Ovary (tissue), 9 donors: ENCODE data around the gene METTL23. TPM values are rescaled to one million over a fixed set of nuclear protein-coding genes. Genes with fewer than 3 reads are reported as not detected.
"Not testable (repeated sequence)": the region's sequence is repeated elsewhere in the genome, so short reads cannot be mapped to it uniquely, and the experiment has no call there.

ENCODE experiments used
- DNase-seq, 5 donors: peaks; one replicate each; pipeline ENCODE4 v3.0.0-alpha.2; 2019 to 2020
- H3K27ac ChIP-seq, 2 donors: fragments of 200-600 bp; one replicate each; pipeline versions ENCODE4 v1.5.1 to v1.8.0; 2019 to 2022
- H3K27me3 ChIP-seq: fragments of 200-600 bp; one replicate; pipeline ENCODE4 v1.8.0; 2022
- H3K36me3 ChIP-seq: fragments of 200-600 bp; sonication (generic); one replicate; pipeline ENCODE4 v1.5.1; 2019
- H3K4me1 ChIP-seq: one replicate; pipeline ENCODE4 v1.8.1; 2013; ENCODE audit warnings: mild to moderate bottlenecking, moderate library complexity; ENCODE audit not compliant: insufficient read depth
- H3K4me3 ChIP-seq: fragments of 200-600 bp; sonication (generic); one replicate; pipeline ENCODE4 v1.5.1; 2017
- H3K9me3 ChIP-seq, 2 donors: fragments of 200-600 bp in 1 of 2; sonication (generic) in 1 of 2; one replicate each; pipeline versions ENCODE4 v1.5.1 to v1.8.1; 2013 to 2019; ENCODE audit warnings: mild to moderate bottlenecking in 1 of 2, moderate library complexity in 1 of 2
- CTCF ChIP-seq, 3 donors: fragments of 450-650 bp in 2 of 3; fragments of 200-600 bp in 1 of 3; IDR thresholded peaks; one replicate each; pipeline versions ENCODE4 v1.5.1 to v1.8.0; 2016 to 2022; ENCODE audit warnings: antibody characterized with exemption in 3 of 3, mild to moderate bottlenecking in 1 of 3
- EP300 ChIP-seq: sonication (generic); formaldehyde crosslinking; IDR thresholded peaks from one replicate; pipeline ENCODE4 v1.6.1; 2017; ENCODE audit warnings: antibody characterized with exemption
- POLR2A ChIP-seq: fragments of 450-650 bp; IDR thresholded peaks from one replicate; pipeline ENCODE4 v1.6.1; 2017; ENCODE audit warnings: antibody characterized with exemption, mild to moderate bottlenecking, moderate library complexity
- WGBS, 3 donors: extraction: QIAGEN DNeasy Blood & Tissue Kit in 1 of 3; methylation state at CpG; one replicate each; pipeline versions ENCODE4 v1.1.5 to v1.1.7; 2013 to 2017; 5-methylcytosine and 5-hydroxymethylcytosine counted together
- intact Hi-C, 4 donors: fragments of 100-400 bp; cut with DNase I; formaldehyde crosslinking; loops; one replicate each; pipeline versions ENCODE4 v1.11.0 to v1.15.1; 2022 to 2023
- polyA plus RNA-seq, 2 donors: library from polyadenylated mRNA; stranded (reverse); fragments of 200-250 nt in 1 of 2; fragments of 350-450 nt in 1 of 2; fragmentation: Illumina TruSeq in 1 of 2; extraction: RNeasy Lipid Tissue Mini Kit (QIAGEN cat#74804) in 1 of 2; gene quantifications; one replicate each; pipeline ENCODE4 v1.2.3, GENCODE V29; 2013 to 2014
- total RNA-seq, 7 donors: library from RNA; depleted of rRNA in 2 of 7; stranded (reverse); fragments of >200 nt in 2 of 7; fragmentation: NEBNext Ultra II Directional in 3 of 7; extraction: Animal tissue kit (Norgen Biotek cat#: 25700) in 3 of 7; gene quantifications; one replicate each; pipeline versions ENCODE4 v1.1.0 to v1.2.4, GENCODE V29; 2016 to 2023
- donor health status: DM: no; HTN: no; CAD: no; lungs with moderate emphysema.
- donor health status: DM: no; HTN: no; CAD: no.
- donor health status: Bipolar disorder and iron deficiency.
- donor health status: DM: yes; HTN: yes; CAD: no.
- donor health status: DM: no; HTN: no; CAD: no.
- donor health status: DM: yes; HTN: yes; CAD: no.

Gene METTL23
- total and polyA plus RNA-seq, 9 donors = 20.9 to 47.4 (median 32.7) TPM

- H3K4me3 ChIP-seq = peak within 1 kb of the TSS; percentile 87
- no peaks in the 10 kb centered on the region for H3K27me3 ChIP-seq
- TF ChIP-seq CTCF (IDR thresholded peaks at IDR 0.05) = peak in 1 of 3 donors; percentile 17
- peak; percentile 67 for TF ChIP-seq EP300
- peak; percentile 99 for TF ChIP-seq POLR2A
- DNase-seq = peak; percentile 98 to 99 (median 99)
- 0 to 1% (median 0%) methylated on average over 56 to 60 of the region's 60 CpGs for WGBS, 3 donors
- intact Hi-C loops = no loop called here
- H3K36me3 ChIP-seq = no peaks in the 10 kb centered on the region
- H3K4me1 ChIP-seq = no peaks in the 10 kb centered on the region
- no peaks in the 10 kb centered on the region for H3K9me3 ChIP-seq
- H3K27ac ChIP-seq = peak within 1 kb of the TSS; percentile 97 to 99
Observed at GRCh38 chr17:76737082-76737675, 10.5 kb downstream of the METTL23 start, which contains the start of gene SRSF2. Gene SRSF2, minus strand, starts transcription at chr17:76737331. Its CDS starts 171 bp downstream, at chr17:76737160.

- WGBS, 3 donors = 0% methylated on average over 56 to 57 of the region's 57 CpGs
- Histone ChIP-seq H3K4me3 (peak within 1 kb of the TSS; percentile 87), H3K36me3 (no peaks in the 10 kb centered on the region), H3K4me1 (no peaks in the 10 kb centered on the region), H3K27me3 (no peaks in the 10 kb centered on the region), H3K9me3 (no peaks in the 10 kb centered on the region), H3K27ac (peak within 1 kb of the TSS; percentile 97 to 99)
- intact Hi-C loops = no loop called here
- TF ChIP-seq CTCF (IDR thresholded peaks at IDR 0.05) = peak in 2 of 3 donors; percentile 25 to 42
- no peak for TF ChIP-seq EP300
- peak; percentile 48 for TF ChIP-seq POLR2A
- peak; percentile 93 to 96 (median 93) for DNase-seq
Observed at GRCh38 chr17:76737676-76738467, 11.2 kb downstream of the METTL23 start, which contains the start of gene MFSD11. Gene MFSD11, plus strand, starts transcription at chr17:76738119. Its CDS starts 234 bp downstream, at chr17:76738353.

GRCh38 chr17:76738468-76738850, 11.8 kb downstream of the METTL23 start:
- Histone ChIP-seq H3K36me3 (no peaks in the 10 kb centered on the region), H3K4me1 (no peaks in the 10 kb centered on the region), H3K9me3 (no peaks in the 10 kb centered on the region), H3K27me3 (no peaks in the 10 kb centered on the region), H3K4me3 (peak overlapping the region; percentile 87), H3K27ac (peak overlapping the region in 1 of 2 donors; percentile 99)
- TF ChIP-seq POLR2A (no peak), EP300 (no peak), CTCF (IDR thresholded peaks at IDR 0.05) (no peak)
- intact Hi-C loops = no loop called here
- 1 to 2% (median 2%) methylated on average over 7 of the region's 7 CpGs for WGBS, 3 donors
- DNase-seq = no peak

GRCh38 chr17:76739568-76740115, 13.0 kb downstream of the METTL23 start:
- H3K4me1 ChIP-seq, H3K27ac ChIP-seq, H3K27me3 ChIP-seq, H3K9me3 ChIP-seq, H3K36me3 ChIP-seq, H3K4me3 ChIP-seq: not testable (repeated sequence)
- 86 to 91% (median 88%) methylated on average over 17 of the region's 17 CpGs for WGBS, 3 donors
- intact Hi-C loops = loop anchor here in 1 of 4 donors (10.0 kb wide), 1 partner anchor 1665 kb away; no protein-coding TSS in a partner anchor
- peak in 1 of 5 donors; percentile 26 for DNase-seq
